HCT116 (cell line): Measurements from ENCODE around the gene WNT11. TPM values are rescaled to one million over a fixed set of nuclear protein-coding genes. Genes with fewer than 3 reads are reported as not detected.

ENCODE experiments used
- ATAC-seq: fragments of 200-7000 bp; cut with Tn5 transposase; 2 replicates; pipeline ENCODE4 v1.9.1; 2020; ENCODE audit warnings: mild to moderate bottlenecking, moderate library complexity
- BruUV-seq: library from RNA; stranded (reverse); fragments of 400-500 nt; replicated peaks from 2 replicates; lab custom pipeline; 2021; lab: Mats Ljungman, UMichigan
- CTCF ChIA-PET: fragments of 300-600 bp; sonication (Branson Sonifier 250); formaldehyde crosslinking; loops from one replicate; lab custom pipeline; 2021; ENCODE audit warnings: antibody characterized with exemption; lab: Charles Lee
- POLR2A ChIA-PET: fragments of 300-600, 350-600 bp; sonication (Branson Sonifier 250); formaldehyde crosslinking; loops from one replicate; lab custom pipeline; 2021; ENCODE audit warnings: antibody characterized with exemption; lab: Charles Lee
- RAD21 ChIA-PET, 2 experiments: fragments of 300-600 bp; sonication (Branson Sonifier 250); formaldehyde crosslinking; loops; one replicate each; lab custom pipeline; 2023; ENCODE audit warnings: low total read pairs in 2 of 2; ENCODE audit not compliant: uncharacterized antibody in 2 of 2, unreplicated experiment in 2 of 2, low non-redundant PET in 1 of 2; lab: Charles Lee
- DNase-seq: peaks from one replicate; pipeline ENCODE4 v3.0.0-alpha.2; 2010; ENCODE audit warnings: low read depth, low spot score
- H2AFZ ChIP-seq: fragments of 200-600 bp; shearing (Covaris generic), sonication (generic); 2 replicates; pipeline ENCODE4 v1.6.1; 2017; ENCODE audit warnings: low read depth, mixed run types, mixed read lengths, antibody characterized with exemption, low read length; ENCODE audit not compliant: poor library complexity, severe bottlenecking
- H3K27ac ChIP-seq: 2 replicates; pipeline ENCODE4 v1.5.1; 2012; ENCODE audit warnings: low read depth, low read length
- H3K27me3 ChIP-seq: fragments of 200-600 bp; sonication (generic); 2 replicates; pipeline ENCODE4 v1.6.1; 2016; ENCODE audit warnings: mixed run types, low read length, mixed read lengths; ENCODE audit not compliant: insufficient read depth
- H3K36me3 ChIP-seq, 2 experiments: fragments of 200-500 bp in 1 of 2; fragments of 200-600 bp in 1 of 2; sonication (Bioruptor generic) in 1 of 2; sonication (generic) in 1 of 2; 2 replicates each; pipeline versions ENCODE4 v1.5.1 to v1.6.1; 2014 to 2016; ENCODE audit warnings: low read length in 2 of 2, inconsistent platforms in 1 of 2, mixed read lengths in 1 of 2, mixed run types in 1 of 2; ENCODE audit not compliant: insufficient read depth in 2 of 2, control insufficient read depth in 1 of 2
- H3K4me1 ChIP-seq, 2 experiments: fragments of 200-600 bp in 1 of 2; sonication (generic) in 1 of 2; 2 replicates each; pipeline versions ENCODE4 v1.5.1 to v1.6.1; 2012 to 2017; ENCODE audit warnings: low read length in 2 of 2, inconsistent platforms in 1 of 2, mild to moderate bottlenecking in 1 of 2, mixed read lengths in 1 of 2, mixed run types in 1 of 2, moderate library complexity in 1 of 2; ENCODE audit not compliant: insufficient read depth in 2 of 2, control insufficient read depth in 1 of 2
- H3K4me2 ChIP-seq: fragments of 200-600 bp; sonication (generic); 2 replicates; pipeline ENCODE4 v1.6.1; 2017; ENCODE audit warnings: mixed run types, low read length, mixed read lengths
- H3K4me3 ChIP-seq, 2 experiments: fragments of 200-600 bp in 1 of 2; sonication (generic) in 1 of 2; replicated peaks in 1 of 2; 2 replicates each; pipeline ENCODE4 v1.5.1; 2011 to 2016; ENCODE audit warnings: low read length in 2 of 2, control low read depth in 1 of 2, low read depth in 1 of 2, mild to moderate bottlenecking in 1 of 2, mixed read lengths in 1 of 2, mixed run types in 1 of 2
- H3K79me2 ChIP-seq: fragments of 200-600 bp; sonication (generic); 2 replicates; pipeline ENCODE4 v1.6.1; 2017; ENCODE audit warnings: mild to moderate bottlenecking, mixed run types, low read length, moderate library complexity, mixed read lengths; ENCODE audit not compliant: insufficient read depth
- H3K9ac ChIP-seq: fragments of 200-600 bp; sonication (generic); 2 replicates; pipeline ENCODE4 v1.6.1; 2016; ENCODE audit warnings: low read length, mixed read lengths
- H3K9me2 ChIP-seq: fragments of 200-600 bp; sonication (generic), shearing (Covaris generic); 2 replicates; pipeline ENCODE4 v1.6.1; 2017; ENCODE audit warnings: mixed run types, mild to moderate bottlenecking, moderate library complexity; ENCODE audit not compliant: insufficient read depth
- H3K9me3 ChIP-seq, 2 experiments: fragments of 200-500 bp in 1 of 2; fragments of 200-600 bp in 1 of 2; sonication (Bioruptor generic) in 1 of 2; sonication (generic) in 1 of 2; 2 replicates each; pipeline ENCODE4 v1.6.1; 2014 to 2017; ENCODE audit warnings: low read length in 2 of 2, mixed read lengths in 2 of 2, inconsistent platforms in 1 of 2, low read depth in 1 of 2, mild to moderate bottlenecking in 1 of 2, mixed run types in 1 of 2, moderate library complexity in 1 of 2; ENCODE audit not compliant: control insufficient read depth in 1 of 2, insufficient read depth in 1 of 2
- H4K20me1 ChIP-seq: fragments of 200-600 bp; sonication (generic), shearing (Covaris generic); 2 replicates; pipeline ENCODE4 v1.6.1; 2017; ENCODE audit warnings: mixed run types, mild to moderate bottlenecking, moderate library complexity; ENCODE audit not compliant: insufficient read depth
- ATF3 ChIP-seq: IDR thresholded peaks from 2 replicates; pipeline ENCODE4 v1.6.1; 2012
- CTCF ChIP-seq, 3 experiments: fragments of 200-600 bp in 1 of 3; sonication (generic) in 1 of 3; IDR thresholded peaks in 2 of 3; conservative IDR thresholded peaks in 1 of 3; 2 replicates each; pipeline ENCODE4 v1.5.1; 2012 to 2017; ENCODE audit warnings: low read depth in 2 of 3, low read length in 2 of 3, antibody characterized with exemption in 1 of 3, borderline replicate concordance in 1 of 3, control low read depth in 1 of 3, mild to moderate bottlenecking in 1 of 3, mixed read lengths in 1 of 3, mixed run types in 1 of 3, moderate library complexity in 1 of 3; ENCODE audit not compliant: insufficient read depth in 1 of 3
- EGR1 ChIP-seq: IDR thresholded peaks from 2 replicates; pipeline ENCODE4 v1.6.1; 2012; ENCODE audit warnings: low read depth
- ELF1 ChIP-seq: IDR thresholded peaks from 2 replicates; pipeline ENCODE4 v1.6.1; 2012; ENCODE audit warnings: low read depth, borderline replicate concordance
- EZH2phosphoT487 ChIP-seq: fragments of 200-600 bp; IDR thresholded peaks from 2 replicates; pipeline ENCODE4 v1.6.1; 2018; ENCODE audit warnings: antibody characterized with exemption, borderline replicate concordance
- JUND ChIP-seq: IDR thresholded peaks from 2 replicates; pipeline ENCODE4 v1.6.1; 2012
- POLR2A ChIP-seq: IDR thresholded peaks from 2 replicates; pipeline ENCODE4 v1.7.0; 2011; ENCODE audit warnings: borderline replicate concordance; ENCODE audit not compliant: insufficient read depth, insufficient read length; ENCODE audit errors: extremely low read depth
- POLR2AphosphoS5 ChIP-seq: IDR thresholded peaks from 2 replicates; pipeline ENCODE4 v1.6.1; 2011; ENCODE audit warnings: mild to moderate bottlenecking, low read depth, low read length, moderate library complexity
- RAD21 ChIP-seq: IDR thresholded peaks from 2 replicates; pipeline ENCODE4 v1.6.1; 2012; ENCODE audit warnings: low read depth, mild to moderate bottlenecking
- REST ChIP-seq: IDR thresholded peaks from 2 replicates; pipeline ENCODE4 v1.6.1; 2012; ENCODE audit warnings: low read depth
- SIN3A ChIP-seq: IDR thresholded peaks from 2 replicates; pipeline ENCODE4 v1.6.1; 2012; ENCODE audit warnings: low read depth
- SP1 ChIP-seq: IDR thresholded peaks from 2 replicates; pipeline ENCODE4 v1.6.1; 2012; ENCODE audit warnings: low read depth
- SRF ChIP-seq: IDR thresholded peaks from 2 replicates; pipeline ENCODE4 v1.6.1; 2012; ENCODE audit warnings: low read depth
- TCF7L2 ChIP-seq: IDR thresholded peaks from 2 replicates; pipeline ENCODE4 v1.7.0; 2011; ENCODE audit warnings: borderline replicate concordance, inconsistent platforms; ENCODE audit not compliant: insufficient read depth, insufficient read length; ENCODE audit errors: extremely low read depth
- YY1 ChIP-seq: IDR thresholded peaks from 2 replicates; pipeline ENCODE4 v1.6.1; 2011; ENCODE audit warnings: low read length, low read depth, moderate library complexity, mild to moderate bottlenecking; ENCODE audit not compliant: insufficient replicate concordance; ENCODE audit errors: extremely low read depth
- ZBTB33 ChIP-seq: IDR thresholded peaks from 2 replicates; pipeline ENCODE4 v1.6.1; 2011; ENCODE audit warnings: mild to moderate bottlenecking, low read length, moderate library complexity; ENCODE audit not compliant: insufficient replicate concordance; ENCODE audit errors: extremely low read depth
- ZFX ChIP-seq: fragments of 450-650 bp; IDR thresholded peaks from 2 replicates; pipeline ENCODE4 v1.6.1; 2017
- ZNF274 ChIP-seq: fragments of 200-500 bp; sonication (Bioruptor generic); IDR thresholded peaks from 2 replicates; pipeline ENCODE4 v1.6.1; 2014; ENCODE audit warnings: mild to moderate bottlenecking, low read depth, low read length, inconsistent platforms
- intact Hi-C: fragments of 100-400 bp; cut with micrococcal nuclease; formaldehyde crosslinking; loops from 2 replicates; pipeline ENCODE4 v1.10.0; 2022
- total RNA-seq: library from RNA; stranded (reverse); gene quantifications from one replicate; pipeline ENCODE4 v1.2.1, GENCODE V29; 2021; ENCODE audit not compliant: unreplicated experiment
- TF ChIP-seq, protein P1 (sequence below): IDR thresholded peaks from 2 replicates; pipeline ENCODE4 v1.6.1; 2012

Gene WNT11
- total RNA-seq, 1 experiment from 2014 or later = 1.9 TPM

DNA sequence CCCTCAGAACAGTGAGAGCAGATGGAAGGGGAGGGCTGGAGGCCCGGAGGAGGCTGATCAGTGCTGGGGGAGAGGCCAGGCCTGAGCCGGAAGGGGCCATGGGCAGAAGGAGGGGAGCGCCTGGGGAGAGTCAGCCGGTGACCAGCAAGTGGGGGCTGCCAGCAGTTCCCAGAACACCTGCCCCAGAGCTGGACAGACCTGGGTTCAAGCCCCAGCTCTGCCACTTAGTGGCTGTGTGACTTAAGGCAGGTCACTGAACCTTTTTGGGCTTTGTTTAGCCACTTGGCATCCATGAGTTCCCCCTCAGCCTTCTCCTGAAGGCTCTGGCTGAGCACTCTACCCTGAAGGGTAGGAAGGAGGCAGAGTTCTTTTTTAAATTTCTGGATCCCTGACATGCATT lies 17.4 kb downstream of the WNT11 start:
- DNase-seq (no peak), ATAC-seq (no peak)
- H4K20me1 ChIP-seq = no peaks in the 10 kb centered on the region
- ChIA-PET CTCF (no interaction called here), RAD21 (no interaction called here), POLR2A (no interaction called here)
- intact Hi-C loops = no loop called here
- no peaks in the 10 kb centered on the region for H3K9me2 ChIP-seq
- no peak overlapping the region for H3K4me2 ChIP-seq
- no peaks in the 10 kb centered on the region for H3K36me3 ChIP-seq
- no peaks in the 10 kb centered on the region for H3K27me3 ChIP-seq
- TF ChIP-seq TCF7L2 (no peak), ZBTB33 (no peak), EGR1 (no peak), SRF (no peak), CTCF (IDR thresholded peaks at IDR 0.05 in 2 of 3, conservative IDR thresholded peaks at IDR 0.05 in 1 of 3; ENCODE audit: borderline replicate concordance in 1 of 3, insufficient read depth in 1 of 3, low read depth in 2 of 3, low read length in 2 of 3) (no peak), POLR2AphosphoS5 (no peak), SIN3A (no peak), REST (no peak), JUND (no peak), ZNF274 (no peak), ZFX (no peak), ELF1 (no peak), EZH2phosphoT487 (no peak), POLR2A (no peak), YY1 (no peak), RAD21 (no peak), SP1 (no peak), ATF3 (no peak)
- TF ChIP-seq, protein P1, sequence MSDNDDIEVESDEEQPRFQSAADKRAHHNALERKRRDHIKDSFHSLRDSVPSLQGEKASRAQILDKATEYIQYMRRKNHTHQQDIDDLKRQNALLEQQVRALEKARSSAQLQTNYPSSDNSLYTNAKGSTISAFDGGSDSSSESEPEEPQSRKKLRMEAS = no peak
- H3K4me3 ChIP-seq = no peak overlapping the region
- BruUV-seq = no TSS peak
- H3K79me2 ChIP-seq = no peaks in the 10 kb centered on the region
- H3K9me3 ChIP-seq = no peaks in the 10 kb centered on the region
- peaks cover 0 to 5% of the 10 kb centered on the region in 2 experiments; a peak in 1 of 4 replicates for H3K4me1 ChIP-seq
- H3K27ac ChIP-seq = no peak overlapping the region
- H2AFZ ChIP-seq = no peak overlapping the region
- no peak overlapping the region for H3K9ac ChIP-seq
